Measurements from ENCODE around the gene CDKN1B.

DNA sequence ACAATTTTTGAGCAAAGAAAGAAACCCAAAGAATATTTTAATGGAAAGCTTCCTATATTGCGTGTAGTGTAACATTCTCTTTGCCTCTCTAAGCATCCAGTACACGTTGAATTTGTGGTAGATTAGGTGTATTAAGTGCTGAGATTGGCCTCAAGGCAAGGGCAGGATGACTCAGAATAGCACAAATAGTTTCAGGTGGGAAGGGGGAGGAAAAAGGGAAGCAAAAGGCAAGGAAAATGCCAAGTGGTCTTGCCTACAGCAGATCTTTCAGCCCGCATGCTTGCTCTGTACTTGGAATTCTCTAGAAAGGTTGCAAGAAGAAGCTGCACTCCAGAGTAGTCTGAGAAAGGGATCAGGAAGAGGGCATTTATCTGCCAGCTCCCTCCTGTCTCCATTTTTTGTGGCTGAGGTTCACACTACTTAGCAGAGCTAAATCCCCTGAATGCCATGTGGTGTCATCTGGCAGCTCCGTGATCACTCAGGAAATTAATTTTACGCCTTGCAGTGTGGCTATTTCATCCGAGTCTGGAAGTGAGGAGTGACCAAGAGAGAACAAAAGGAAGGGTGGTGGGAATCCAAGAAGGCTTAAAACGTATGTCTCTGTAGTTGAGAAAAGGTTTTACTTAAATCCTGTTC, 28.5 kb downstream of the CDKN1B start:
- TF ChIP-seq, protein P1, sequence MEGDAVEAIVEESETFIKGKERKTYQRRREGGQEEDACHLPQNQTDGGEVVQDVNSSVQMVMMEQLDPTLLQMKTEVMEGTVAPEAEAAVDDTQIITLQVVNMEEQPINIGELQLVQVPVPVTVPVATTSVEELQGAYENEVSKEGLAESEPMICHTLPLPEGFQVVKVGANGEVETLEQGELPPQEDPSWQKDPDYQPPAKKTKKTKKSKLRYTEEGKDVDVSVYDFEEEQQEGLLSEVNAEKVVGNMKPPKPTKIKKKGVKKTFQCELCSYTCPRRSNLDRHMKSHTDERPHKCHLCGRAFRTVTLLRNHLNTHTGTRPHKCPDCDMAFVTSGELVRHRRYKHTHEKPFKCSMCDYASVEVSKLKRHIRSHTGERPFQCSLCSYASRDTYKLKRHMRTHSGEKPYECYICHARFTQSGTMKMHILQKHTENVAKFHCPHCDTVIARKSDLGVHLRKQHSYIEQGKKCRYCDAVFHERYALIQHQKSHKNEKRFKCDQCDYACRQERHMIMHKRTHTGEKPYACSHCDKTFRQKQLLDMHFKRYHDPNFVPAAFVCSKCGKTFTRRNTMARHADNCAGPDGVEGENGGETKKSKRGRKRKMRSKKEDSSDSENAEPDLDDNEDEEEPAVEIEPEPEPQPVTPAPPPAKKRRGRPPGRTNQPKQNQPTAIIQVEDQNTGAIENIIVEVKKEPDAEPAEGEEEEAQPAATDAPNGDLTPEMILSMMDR (conservative IDR thresholded peaks at IDR 0.05 in 1 of 2, IDR thresholded peaks at IDR 0.05 in 1 of 2; ENCODE audit: extremely low read depth in 1 of 2, insufficient read depth in 1 of 2, low read depth in 1 of 2, low read length in 2 of 2), result no peak
- no peak for TF ChIP-seq EZH2 (IDR thresholded peaks at IDR 0.05; ENCODE audit: borderline replicate concordance, low read length)
